ENCODE data around the gene COBL.

The COBL gene

DNA sequence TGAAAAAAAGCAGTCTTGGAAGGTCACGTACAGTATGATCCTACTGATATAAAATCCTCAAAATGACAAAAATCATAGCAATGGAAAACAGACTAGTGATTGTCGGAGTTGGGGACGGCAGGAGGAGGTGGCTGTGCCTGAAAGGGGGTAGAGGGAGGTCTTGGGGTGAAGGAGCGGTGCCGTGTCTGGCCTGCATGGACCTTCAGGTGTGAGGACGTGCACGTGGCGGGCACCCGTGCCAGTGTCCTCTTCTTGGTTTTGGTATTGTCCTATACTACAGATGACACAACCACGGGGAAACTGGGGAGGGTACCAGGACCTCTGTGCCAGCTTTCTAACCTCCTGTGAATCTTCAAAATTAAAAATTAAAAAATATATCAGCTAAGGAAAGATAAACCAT lies 73.0 kb downstream of the COBL start:
- Mint-ChIP-seq H3K4me1 (no peaks in the 10 kb centered on the region), H3K27me3 (no peaks in the 10 kb centered on the region), H3K36me3 (no peaks in the 10 kb centered on the region), H3K4me3 (no peak overlapping the region), H3K27ac (no peak overlapping the region), H3K9me3 (no peaks in the 10 kb centered on the region)

DNA sequence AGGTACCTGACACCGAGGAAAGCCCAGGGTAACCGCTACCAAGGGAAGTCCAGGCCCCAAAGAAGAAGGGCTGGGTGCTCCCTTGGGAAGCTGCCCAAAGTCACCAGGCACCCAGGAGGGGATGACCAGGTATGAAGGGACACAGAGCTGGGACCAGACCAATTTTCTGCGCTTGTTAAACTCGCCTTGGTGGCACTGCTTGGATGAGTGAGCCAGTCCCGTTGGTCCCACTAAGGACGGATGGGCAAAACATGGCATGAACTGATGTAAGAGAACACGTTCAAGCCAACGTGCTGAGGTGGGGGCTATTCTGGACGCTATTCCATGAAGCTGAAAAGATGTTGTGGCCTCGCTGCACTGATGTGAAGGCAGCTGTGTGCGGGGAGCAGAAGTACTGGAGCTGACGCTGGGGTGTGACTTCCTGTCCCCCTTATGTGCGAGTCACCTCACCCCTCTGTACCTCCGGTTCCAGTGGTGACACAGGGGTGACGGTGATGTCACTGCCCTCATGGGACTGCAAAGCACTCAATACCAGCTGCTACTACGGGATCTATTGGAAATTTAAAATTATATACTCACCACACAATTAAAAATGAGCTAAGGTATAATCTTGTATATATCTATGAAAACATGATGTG lies 73.6 kb downstream of the COBL start:
- Mint-ChIP-seq H3K4me3 (no peak overlapping the region), H3K27ac (no peak overlapping the region), H3K27me3 (no peaks in the 10 kb centered on the region), H3K36me3 (no peaks in the 10 kb centered on the region), H3K4me1 (no peaks in the 10 kb centered on the region), H3K9me3 (no peaks in the 10 kb centered on the region)

DNA sequence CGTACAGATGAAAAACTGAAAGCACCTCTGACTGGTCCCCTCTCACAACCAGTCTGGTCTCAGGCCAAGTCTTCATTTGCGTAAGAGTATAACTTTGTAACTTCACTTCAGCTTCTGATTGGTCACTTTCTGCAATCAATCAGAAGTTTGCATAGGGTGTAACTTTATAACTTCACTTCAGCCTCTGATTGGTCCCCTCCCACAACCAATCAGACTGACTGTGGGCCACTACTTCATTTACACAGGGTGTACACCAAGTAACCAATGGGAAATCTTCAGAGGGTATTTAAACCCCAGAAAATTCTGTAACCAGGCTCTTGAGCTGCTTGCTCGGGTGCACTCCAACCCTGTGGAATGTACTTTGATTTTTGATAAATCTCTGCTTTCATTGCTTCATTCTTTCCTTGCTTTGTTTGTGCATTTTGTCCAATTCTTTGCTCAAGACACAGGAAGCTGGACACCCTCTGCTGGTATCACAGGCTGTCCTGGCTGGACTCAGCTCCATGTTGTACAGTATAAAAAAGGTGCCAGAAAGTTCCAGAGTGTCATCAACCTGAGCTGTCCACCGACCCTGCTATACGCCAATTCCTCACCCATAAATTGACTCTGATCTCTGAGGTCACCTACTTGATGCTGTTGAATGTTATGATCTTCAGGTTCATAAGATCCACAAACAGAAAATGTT lies 74.5 kb downstream of the COBL start:
- Mint-ChIP-seq H3K27me3 (no peaks in the 10 kb centered on the region), H3K36me3 (no peaks in the 10 kb centered on the region), H3K27ac (no peak overlapping the region), H3K9me3 (no peaks in the 10 kb centered on the region), H3K4me3 (no peak overlapping the region), H3K4me1 (no peaks in the 10 kb centered on the region)

DNA sequence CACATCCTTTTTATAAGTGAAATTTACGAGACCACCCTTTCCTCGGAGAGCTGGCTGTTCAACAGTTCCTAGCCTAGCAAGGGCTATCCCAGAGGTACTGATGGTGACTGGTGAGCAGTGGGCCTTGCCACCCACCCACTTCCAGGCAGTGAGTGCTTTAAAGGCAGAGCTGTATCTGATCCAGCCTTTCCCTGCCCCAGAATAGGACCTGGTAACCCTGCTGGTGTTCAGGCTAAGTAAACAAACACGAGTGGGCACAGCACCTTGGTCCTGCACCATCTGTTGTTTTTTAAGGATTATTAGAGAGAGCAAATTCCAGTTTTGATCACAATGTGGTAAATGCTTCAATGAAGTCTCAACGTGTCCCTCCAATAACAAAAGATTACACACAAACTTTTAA lies 75.7 kb downstream of the COBL start:
- no peaks in the 10 kb centered on the region for H3K36me3 Mint-ChIP-seq
- H3K27me3 Mint-ChIP-seq: no peaks in the 10 kb centered on the region
- no peaks in the 10 kb centered on the region for H3K9me3 Mint-ChIP-seq
- no peaks in the 10 kb centered on the region for H3K4me1 Mint-ChIP-seq
- no peak overlapping the region for H3K4me3 Mint-ChIP-seq
- H3K27ac Mint-ChIP-seq: no peak overlapping the region

DNA sequence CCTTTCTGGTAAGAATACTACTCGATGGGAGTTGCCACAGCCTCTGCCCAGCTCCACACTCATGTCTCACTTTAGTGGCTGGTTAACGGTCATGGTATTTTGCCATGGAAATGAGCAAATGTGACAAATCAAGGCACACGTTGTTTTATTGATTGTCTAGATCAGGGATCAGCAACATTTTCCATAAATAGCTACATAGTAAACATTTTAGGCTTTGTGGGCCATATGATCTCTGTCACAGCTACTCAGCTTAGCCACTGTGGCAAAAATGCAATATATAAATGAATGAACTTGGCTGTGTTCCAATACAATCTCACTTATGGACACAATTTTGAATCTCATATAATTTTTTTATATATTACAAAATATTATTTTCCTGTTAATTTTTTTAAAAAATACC lies 76.9 kb downstream of the COBL start:
- no peaks in the 10 kb centered on the region for H3K36me3 Mint-ChIP-seq
- H3K4me3 Mint-ChIP-seq: no peak overlapping the region
- H3K27me3 Mint-ChIP-seq: no peaks in the 10 kb centered on the region
- no peaks in the 10 kb centered on the region for H3K4me1 Mint-ChIP-seq
- no peaks in the 10 kb centered on the region for H3K9me3 Mint-ChIP-seq
- H3K27ac Mint-ChIP-seq: no peak overlapping the region

DNA sequence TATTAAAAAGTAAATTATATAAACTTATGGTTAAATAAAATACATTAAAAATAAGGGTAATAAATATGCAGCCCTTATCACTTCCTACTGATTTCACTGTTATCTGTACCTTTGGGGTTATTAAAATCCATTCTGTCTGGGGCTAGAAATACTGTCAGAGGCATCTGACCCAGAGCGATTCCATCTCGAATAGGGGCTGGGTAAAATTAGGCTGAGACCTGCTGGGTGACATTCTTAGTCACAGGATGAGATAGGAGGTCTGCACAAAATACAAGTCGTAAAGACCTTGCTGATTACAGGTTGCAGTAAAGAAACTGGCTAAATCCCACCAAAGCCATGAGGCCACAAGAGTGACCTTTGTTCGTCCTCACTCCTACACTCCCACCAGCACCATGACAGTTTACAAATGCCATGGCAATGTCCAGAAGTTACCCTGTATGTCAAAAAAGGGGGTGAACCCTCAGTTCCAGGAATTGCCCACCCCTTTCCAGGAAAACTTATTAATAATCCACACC lies 77.6 kb downstream of the COBL start:
- Mint-ChIP-seq H3K36me3 (no peaks in the 10 kb centered on the region), H3K27me3 (no peaks in the 10 kb centered on the region), H3K27ac (no peak overlapping the region), H3K4me3 (no peak overlapping the region), H3K4me1 (no peaks in the 10 kb centered on the region), H3K9me3 (no peaks in the 10 kb centered on the region)

DNA sequence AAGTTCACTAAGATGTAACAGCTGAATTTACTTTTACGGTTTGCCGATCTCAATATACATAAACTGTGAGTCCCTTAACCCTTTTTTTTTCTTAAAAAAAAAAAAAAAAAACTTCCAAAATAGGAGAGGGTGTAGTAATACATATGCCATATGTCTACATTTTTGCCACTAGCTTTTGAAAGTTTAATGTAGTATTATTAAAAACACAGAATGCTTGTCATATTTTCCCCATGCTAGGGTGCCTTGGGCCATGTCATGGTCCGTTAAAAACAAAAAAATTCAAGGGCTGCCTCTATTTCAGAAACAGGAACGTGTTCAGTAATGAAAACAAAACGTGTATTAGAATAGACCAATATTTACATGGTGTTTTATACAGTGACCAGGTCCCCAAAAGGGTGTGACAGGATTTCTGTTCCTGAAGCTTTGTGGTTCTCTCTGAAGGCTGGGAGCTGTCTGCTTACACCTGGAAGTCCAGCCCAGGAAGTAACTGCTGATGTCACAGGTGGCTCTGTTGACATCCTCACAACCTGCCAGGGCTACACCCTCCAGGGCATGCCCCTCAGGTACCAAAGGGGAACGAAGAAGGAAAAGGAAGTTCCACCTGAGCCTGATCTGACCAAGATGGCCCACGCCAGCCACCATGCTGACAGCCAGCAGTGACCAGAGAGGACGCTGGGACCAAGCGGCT lies 79.0 kb downstream of the COBL start:
- Mint-ChIP-seq H3K27me3 (no peaks in the 10 kb centered on the region), H3K36me3 (no peaks in the 10 kb centered on the region), H3K27ac (no peak overlapping the region), H3K4me1 (no peaks in the 10 kb centered on the region), H3K4me3 (no peak overlapping the region), H3K9me3 (no peaks in the 10 kb centered on the region)

DNA sequence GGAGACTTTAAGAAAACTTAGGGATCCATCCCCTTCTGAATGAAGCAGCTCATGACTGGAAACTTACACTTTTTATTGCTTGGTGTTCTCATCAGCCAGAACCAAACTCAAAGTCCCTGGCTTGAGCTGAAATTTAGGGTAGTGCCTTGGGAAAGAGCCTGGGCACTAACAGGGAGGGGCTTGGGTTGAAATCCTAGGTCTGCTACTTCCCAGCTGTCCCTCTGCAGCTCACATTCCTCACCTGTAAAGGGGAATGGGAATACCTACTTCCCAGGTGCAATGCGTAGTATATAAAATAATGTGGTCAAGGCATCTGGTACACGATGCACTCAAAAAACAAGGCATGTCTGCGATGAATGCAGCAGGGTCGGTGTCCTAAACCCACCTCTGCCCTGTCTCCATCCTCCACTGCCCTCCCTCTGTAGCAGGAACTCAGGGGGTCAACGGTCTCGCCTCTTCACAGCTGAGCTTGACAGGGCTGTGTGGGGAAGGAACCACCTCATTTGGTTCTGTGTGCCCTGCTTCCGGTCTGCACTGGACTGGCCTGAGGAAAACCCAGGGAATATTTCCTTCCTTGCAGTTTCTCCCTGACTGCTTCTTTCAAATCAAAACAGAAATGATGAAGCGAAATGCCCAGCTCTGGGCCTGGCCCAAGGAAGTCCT lies 80.0 kb downstream of the COBL start:
- H3K36me3 Mint-ChIP-seq: no peaks in the 10 kb centered on the region
- H3K9me3 Mint-ChIP-seq: no peaks in the 10 kb centered on the region
- no peaks in the 10 kb centered on the region for H3K4me1 Mint-ChIP-seq
- H3K27me3 Mint-ChIP-seq: no peaks in the 10 kb centered on the region
- H3K27ac Mint-ChIP-seq: no peak overlapping the region
- H3K4me3 Mint-ChIP-seq: no peak overlapping the region

DNA sequence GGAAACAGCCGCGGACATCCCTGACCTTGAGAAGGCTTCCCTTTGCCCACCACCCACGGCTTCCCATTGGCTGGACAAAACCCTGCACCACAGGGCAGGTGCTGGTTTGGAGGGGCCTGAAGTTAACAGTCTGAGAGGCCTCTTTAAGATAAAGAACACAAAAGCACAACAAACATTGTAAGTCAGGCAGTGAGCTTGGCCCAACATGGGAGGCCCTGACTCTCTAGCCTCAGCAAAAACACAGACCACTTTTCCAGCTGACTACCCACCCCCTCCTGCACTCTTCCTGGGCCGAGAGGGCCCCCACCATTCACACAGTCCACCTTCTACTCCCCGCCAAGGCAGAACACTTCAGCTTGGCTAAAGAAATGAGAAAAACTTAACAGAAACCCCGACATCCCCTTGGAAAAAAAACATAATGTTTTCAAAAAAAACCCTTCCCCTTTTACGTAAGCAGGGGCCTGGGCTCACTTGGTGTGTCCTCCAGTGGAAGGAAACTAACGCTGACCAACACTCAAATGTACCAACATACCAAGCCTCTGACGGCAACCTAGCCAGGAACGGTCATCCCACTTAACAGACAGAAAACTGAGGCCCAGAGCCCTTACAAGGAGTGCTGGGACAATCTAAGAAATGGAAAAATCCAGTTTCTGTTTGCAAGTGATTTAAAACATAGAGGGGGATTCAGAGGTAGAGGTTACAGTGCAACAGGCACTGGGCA lies 80.9 kb downstream of the COBL start:
- H3K36me3 Mint-ChIP-seq: no peaks in the 10 kb centered on the region
- H3K9me3 Mint-ChIP-seq: no peaks in the 10 kb centered on the region
- no peaks in the 10 kb centered on the region for H3K27me3 Mint-ChIP-seq
- H3K4me3 Mint-ChIP-seq: no peak overlapping the region
- H3K4me1 Mint-ChIP-seq: no peaks in the 10 kb centered on the region
- H3K27ac Mint-ChIP-seq: no peak overlapping the region

DNA sequence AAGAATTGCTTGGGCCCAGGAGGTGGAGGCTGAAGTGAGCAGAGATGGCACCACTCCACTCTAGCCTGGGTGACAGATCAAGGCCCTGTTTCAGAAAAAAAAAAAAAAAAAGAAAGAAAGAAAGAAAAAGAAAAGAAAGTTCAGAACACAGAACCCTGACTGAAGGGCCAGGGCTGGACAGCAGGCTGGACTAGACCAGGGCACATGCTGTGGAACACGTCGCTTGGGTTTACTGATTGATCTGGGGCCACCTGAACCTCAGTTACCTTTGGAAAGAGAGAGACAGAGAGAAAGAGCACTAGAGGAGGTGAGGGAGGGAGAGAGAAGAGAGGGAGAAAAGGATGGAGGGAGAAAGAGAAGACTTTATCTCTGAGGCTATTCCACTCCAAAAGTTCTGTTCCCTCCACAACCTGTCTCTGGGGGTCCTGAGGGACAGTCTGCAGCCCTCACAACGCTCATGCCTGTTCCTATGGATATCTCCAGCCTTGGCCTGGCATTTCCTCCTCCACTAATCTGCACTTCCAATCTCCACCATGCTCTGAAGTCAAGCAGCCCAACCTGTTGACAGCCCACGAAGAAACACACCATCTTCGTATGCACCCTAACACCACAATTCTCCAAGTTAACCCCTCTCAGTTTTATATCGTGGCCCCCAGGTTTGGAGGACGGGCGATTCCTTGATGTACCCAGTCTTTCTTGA lies 81.8 kb downstream of the COBL start:
- Mint-ChIP-seq H3K9me3 (no peaks in the 10 kb centered on the region), H3K36me3 (no peaks in the 10 kb centered on the region), H3K27me3 (no peaks in the 10 kb centered on the region), H3K4me3 (no peak overlapping the region), H3K4me1 (no peaks in the 10 kb centered on the region), H3K27ac (no peak overlapping the region)

DNA sequence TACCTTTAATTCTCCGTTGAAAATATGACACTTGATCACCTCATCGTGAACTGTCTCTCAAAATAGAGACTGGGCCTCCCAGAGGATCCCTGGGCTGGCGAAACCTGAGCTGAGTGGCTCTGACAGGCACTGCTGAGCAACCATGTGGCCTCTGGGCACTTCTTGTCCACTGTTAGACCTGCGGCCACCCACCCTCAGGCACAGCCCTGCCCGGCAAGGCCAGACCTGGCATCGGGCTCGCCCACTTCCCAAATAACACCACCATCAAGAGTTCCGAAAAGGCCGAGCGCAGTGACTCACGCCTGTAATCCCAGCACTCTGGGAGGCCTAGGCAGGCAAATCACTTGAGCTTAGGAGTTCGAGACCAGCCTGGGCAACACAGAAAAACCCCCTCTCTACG lies 82.5 kb downstream of the COBL start:
- Mint-ChIP-seq H3K4me1 (no peaks in the 10 kb centered on the region), H3K9me3 (no peaks in the 10 kb centered on the region), H3K27ac (no peak overlapping the region)

DNA sequence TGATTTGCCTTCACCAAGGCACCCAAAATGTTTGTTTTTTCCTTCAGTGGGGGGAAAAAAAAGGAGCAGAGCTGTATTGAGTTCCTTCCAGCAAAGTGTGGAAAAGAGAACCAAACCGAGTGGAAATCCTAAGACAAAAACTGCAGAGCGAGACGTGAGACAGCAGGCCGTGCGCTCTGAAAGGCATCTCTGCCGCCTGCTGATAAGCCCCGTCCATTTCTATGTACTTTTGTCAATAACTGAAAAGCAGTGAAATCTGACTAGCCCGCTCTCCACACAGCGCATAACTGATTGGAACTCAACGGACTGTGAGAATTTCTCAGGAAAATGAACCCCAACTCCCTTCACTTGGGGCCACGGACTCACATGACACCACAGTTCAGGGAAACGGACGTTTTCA lies 83.2 kb downstream of the COBL start:
- Mint-ChIP-seq H3K36me3 (no peaks in the 10 kb centered on the region), H3K27ac (no peak overlapping the region), H3K9me3 (no peaks in the 10 kb centered on the region)

More for the DNA sequence above, 82.5 kb downstream of the COBL start:
- Mint-ChIP-seq H3K27me3 (no peaks in the 10 kb centered on the region), H3K36me3 (no peaks in the 10 kb centered on the region), H3K4me3 (no peak overlapping the region)

DNA sequence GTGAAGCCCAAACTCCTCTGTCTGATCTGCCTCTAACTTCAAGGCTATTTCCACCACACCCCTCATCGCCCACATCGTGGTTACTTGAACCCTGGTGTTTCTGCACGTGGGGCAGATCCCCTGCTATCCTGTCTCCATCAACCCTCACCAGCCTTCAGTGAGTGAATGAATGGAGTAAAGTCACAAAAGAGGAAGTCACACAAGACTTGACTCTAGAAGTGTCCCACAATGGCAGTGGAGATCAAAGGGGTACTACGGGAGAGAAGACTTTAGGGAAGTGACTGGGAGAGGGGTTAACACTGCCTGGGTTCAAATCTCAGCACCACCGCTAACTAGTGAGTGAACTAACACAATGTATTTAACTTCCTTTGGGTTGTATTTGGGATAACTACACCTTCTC lies 85.9 kb downstream of the COBL start:
- no peaks in the 10 kb centered on the region for H3K27me3 Mint-ChIP-seq
- no peak overlapping the region for H3K27ac Mint-ChIP-seq
- no peaks in the 10 kb centered on the region for H3K36me3 Mint-ChIP-seq
- H3K4me1 Mint-ChIP-seq: no peaks in the 10 kb centered on the region
- no peaks in the 10 kb centered on the region for H3K9me3 Mint-ChIP-seq
- H3K4me3 Mint-ChIP-seq: no peak overlapping the region

More for the DNA sequence above, 83.2 kb downstream of the COBL start:
- Mint-ChIP-seq H3K4me3 (no peak overlapping the region), H3K4me1 (no peaks in the 10 kb centered on the region), H3K27me3 (no peaks in the 10 kb centered on the region)

DNA sequence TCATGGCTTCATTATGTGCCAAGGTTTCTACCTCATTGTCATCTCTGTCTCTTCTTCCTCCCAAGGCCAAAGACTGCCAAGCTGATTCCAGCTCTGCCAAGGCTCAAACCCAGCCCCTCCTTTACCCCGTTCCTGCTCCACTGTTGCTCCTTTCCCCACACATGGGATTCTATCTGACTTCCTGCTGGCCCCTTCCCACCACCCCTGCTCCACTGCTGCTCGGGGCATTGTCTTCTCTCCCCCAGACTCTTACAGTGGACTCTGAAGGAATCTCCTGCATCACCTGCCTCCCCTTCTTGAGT lies 86.3 kb downstream of the COBL start:
- Mint-ChIP-seq H3K4me3 (no peak overlapping the region), H3K9me3 (no peaks in the 10 kb centered on the region), H3K27me3 (no peaks in the 10 kb centered on the region)

More for the DNA sequence above, 86.3 kb downstream of the COBL start:
- H3K27ac Mint-ChIP-seq: no peak overlapping the region
- H3K36me3 Mint-ChIP-seq: no peaks in the 10 kb centered on the region
- H3K4me1 Mint-ChIP-seq: no peaks in the 10 kb centered on the region

Data from activated naive CD4-positive, alpha-beta T cell treated with anti-CD3 and anti-CD28 coated beads, Interleukin-2, amount 50 U/mL, for 24 hours (primary cell).